GM19035 (cell line): ENCODE results near the gene LHX5.

Experiments
- ATAC-seq: cut with Tn5 transposase; IDR thresholded peaks from one replicate; pipeline ENCODE4 v1.9.1; 2021; ENCODE audit not compliant: unreplicated experiment

The LHX5 gene

DNA sequence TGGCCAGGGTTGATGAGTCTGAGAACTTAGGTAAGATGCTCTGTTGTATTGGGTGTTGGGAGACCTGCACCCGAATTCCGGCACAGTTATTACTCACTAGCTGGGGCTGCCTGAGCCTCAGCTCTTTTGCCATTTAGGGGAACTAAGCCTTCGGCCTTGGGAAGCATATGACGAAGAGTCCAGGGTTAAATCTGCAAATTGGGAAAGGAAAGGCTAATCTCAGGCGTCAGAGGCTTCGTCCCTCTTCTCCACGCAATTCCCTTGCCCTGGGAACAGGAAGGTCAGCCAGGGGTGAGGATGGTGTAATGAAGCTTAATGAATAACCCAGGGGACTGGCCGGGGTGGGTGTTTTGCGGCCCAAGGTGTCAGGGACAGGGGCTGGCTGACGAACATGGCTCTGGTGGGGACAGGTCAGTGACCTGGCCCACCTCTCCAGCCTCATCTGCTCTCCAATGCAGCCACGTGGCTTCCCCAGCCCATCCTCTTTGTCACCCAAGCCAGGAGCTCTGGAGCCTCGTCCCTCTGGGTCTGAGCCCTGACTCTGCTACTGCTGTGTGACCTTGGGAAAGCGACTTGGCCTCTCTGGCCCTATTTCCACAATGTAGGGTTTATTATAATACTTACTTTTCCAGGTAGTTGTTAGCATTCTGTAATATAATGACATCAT is 53.3 kb downstream of the LHX5 start:
- no peak for ATAC-seq

GRCh38 chr12:113416091-113416754 is 55.4 kb downstream of the LHX5 start:
- no peak for ATAC-seq

- no peak for ATAC-seq
Measured at GRCh38 chr12:113414519-113415038, 57.1 kb downstream of the LHX5 start.

DNA sequence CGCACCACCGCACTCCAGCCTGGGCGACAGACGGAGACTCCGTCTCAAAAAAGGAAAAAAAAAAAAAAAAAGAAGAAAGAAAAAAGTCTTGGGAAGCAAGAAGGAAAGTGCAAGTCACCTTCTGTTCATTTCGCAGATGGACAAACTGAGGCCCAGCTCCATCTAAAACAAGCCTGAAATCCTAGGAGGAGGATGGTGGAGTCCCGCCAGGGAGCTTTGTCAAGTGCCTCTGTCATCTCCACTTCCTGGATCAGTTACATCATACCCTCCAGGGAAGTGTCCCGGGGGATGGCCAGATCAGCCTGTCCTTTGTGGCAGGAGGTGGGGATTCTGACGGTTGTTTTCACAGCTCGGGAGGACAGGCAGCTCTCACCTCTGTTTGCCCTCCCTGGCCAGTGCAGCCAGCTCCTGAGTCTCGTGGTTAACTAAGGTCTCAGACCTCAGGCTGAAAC is 58.2 kb downstream of the LHX5 start:
- ATAC-seq: no peak
